ENCODE data around the gene COMMD7. TPM values are rescaled to one million over a fixed set of nuclear protein-coding genes. Genes with fewer than 3 reads are reported as not detected.

COMMD7 gene
- polyA plus RNA-seq, 3 donors: 46.2 to 133 (median 120) TPM

GRCh38 chr20:32664012-32664677, 79.1 kb downstream of the COMMD7 start:
- H4K20me1 ChIP-seq (ENCODE audit: insufficient read depth, low read length): no peaks in the 10 kb centered on the region
- H3K36me3 ChIP-seq (replicated peaks in 1 of 2; ENCODE audit: control insufficient read depth in 1 of 2, insufficient read depth in 2 of 2, low read length in 2 of 2): no peaks in the 10 kb centered on the region
- intact Hi-C loops (cut with micrococcal nuclease): no loop called here
- no peaks in the 10 kb centered on the region for H3K36me3 Mint-ChIP-seq
- peaks cover 8 to 15% of the 10 kb centered on the region in 2 donors for H3K9me3 ChIP-seq (replicated peaks in 1 of 2; ENCODE audit: control insufficient read depth in 1 of 2, insufficient read depth in 1 of 2, low read length in 2 of 2)
- H3K79me2 ChIP-seq (ENCODE audit: insufficient read depth, low read length): no peaks in the 10 kb centered on the region
- no peak overlapping the region for H3K4me2 ChIP-seq (replicated peaks; ENCODE audit: extremely low read depth, low read length, poor library complexity, severe bottlenecking)
- no peak for TF ChIP-seq CTCF (IDR thresholded peaks at IDR 0.05)
- peak overlapping the region; percentile 4 for H2AFZ ChIP-seq (ENCODE audit: insufficient read depth, low read depth, low read length, poor library complexity, severe bottlenecking)
- H3K9ac ChIP-seq (ENCODE audit: insufficient read depth, low read length, poor library complexity, severe bottlenecking): no peak overlapping the region
- 81% methylated on average over 8 of the region's 11 CpGs for WGBS (ENCODE audit: insufficient coverage)
- H3K4me1 Mint-ChIP-seq: peaks cover 6% of the 10 kb centered on the region
- H3K27ac Mint-ChIP-seq: peak overlapping the region in 2 of 7 donors; percentile 25 to 68
- H3K27me3 ChIP-seq (ENCODE audit: control insufficient read depth in 2 of 2, insufficient read depth in 2 of 2, low read length in 2 of 2): no peaks in the 10 kb centered on the region
- no peak overlapping the region for H3K4me3 ChIP-seq (replicated peaks in 1 of 3; ENCODE audit: low read depth in 2 of 3, low read length in 3 of 3)
- no peak overlapping the region for H3K27ac ChIP-seq (ENCODE audit: low read depth in 1 of 2, low read length in 2 of 2)
- H3K4me1 ChIP-seq (ENCODE audit: control insufficient read depth in 1 of 2, insufficient read depth in 2 of 2, low read length in 2 of 2): peaks cover 4 to 8% of the 10 kb centered on the region in 2 donors
- no peak overlapping the region for H3K4me3 Mint-ChIP-seq
- no peak for DNase-seq
- peaks cover 10 to 14% (median 11%) of the 10 kb centered on the region in 7 donors for H3K9me3 Mint-ChIP-seq
- peaks cover 0 to 4% (median 4%) of the 10 kb centered on the region in 3 donors for H3K27me3 Mint-ChIP-seq (ENCODE audit: low read depth in 3 of 3)

- Histone ChIP-seq H3K9ac (ENCODE audit: insufficient read depth, low read length, poor library complexity, severe bottlenecking) (no peak overlapping the region), H3K36me3 (replicated peaks in 1 of 2; ENCODE audit: control insufficient read depth in 1 of 2, insufficient read depth in 2 of 2, low read length in 2 of 2) (no peaks in the 10 kb centered on the region), H4K20me1 (ENCODE audit: insufficient read depth, low read length) (no peaks in the 10 kb centered on the region), H2AFZ (ENCODE audit: insufficient read depth, low read depth, low read length, poor library complexity, severe bottlenecking) (no peak overlapping the region), H3K27ac (ENCODE audit: low read depth in 1 of 2, low read length in 2 of 2) (no peak overlapping the region), H3K4me3 (replicated peaks in 1 of 3; ENCODE audit: low read depth in 2 of 3, low read length in 3 of 3) (no peak overlapping the region), H3K27me3 (ENCODE audit: control insufficient read depth in 2 of 2, insufficient read depth in 2 of 2, low read length in 2 of 2) (no peaks in the 10 kb centered on the region), H3K79me2 (ENCODE audit: insufficient read depth, low read length) (no peaks in the 10 kb centered on the region), H3K4me1 (ENCODE audit: control insufficient read depth in 1 of 2, insufficient read depth in 2 of 2, low read length in 2 of 2) (peaks cover 4 to 8% of the 10 kb centered on the region in 2 donors), H3K4me2 (replicated peaks; ENCODE audit: extremely low read depth, low read length, poor library complexity, severe bottlenecking) (no peak overlapping the region), H3K9me3 (replicated peaks in 1 of 2; ENCODE audit: control insufficient read depth in 1 of 2, insufficient read depth in 1 of 2, low read length in 2 of 2) (peaks cover 8 to 15% of the 10 kb centered on the region in 2 donors)
- DNase-seq: no peak
- Mint-ChIP-seq H3K4me1 (peaks cover 6% of the 10 kb centered on the region), H3K27ac (no peak overlapping the region), H3K9me3 (peaks cover 10 to 14% (median 11%) of the 10 kb centered on the region in 7 donors), H3K36me3 (no peaks in the 10 kb centered on the region), H3K27me3 (ENCODE audit: low read depth in 3 of 3) (peaks cover 4% of the 10 kb centered on the region in 3 donors), H3K4me3 (no peak overlapping the region)
- intact Hi-C loops (cut with micrococcal nuclease): no loop called here
- 100% methylated on average over 3 of the region's 6 CpGs for WGBS (ENCODE audit: insufficient coverage)
- no peak for TF ChIP-seq CTCF (IDR thresholded peaks at IDR 0.05)
These were observed 79.8 kb downstream of the COMMD7 start for GRCh38 chr20:32663335-32664011.

All from CD14-positive monocyte (primary cell).